Putamen (tissue), 1 donor: ENCODE measurements around the gene SNCB.

Experiments
- DNase-seq: peaks from one replicate; pipeline ENCODE4 v3.0.0-alpha.2; 2016; ENCODE audit warnings: low spot score

Gene SNCB

GRCh38 chr5:176575066-176575465 is 55.3 kb downstream of the SNCB start:
- no peak for DNase-seq

- no peak for DNase-seq
Measured at GRCh38 chr5:176574297-176574591, 56.1 kb downstream of the SNCB start.

- peak; percentile 41 for DNase-seq
Measured at GRCh38 chr5:176573564-176574296, 56.6 kb downstream of the SNCB start.
